ENCODE results near the gene TOX4.

TOX4 gene

GRCh38 chr14:21498540-21499526, 21.8 kb downstream of the TOX4 start:
- no peak overlapping the region for H3K27ac ChIP-seq (ENCODE audit: low read depth, low read length)
- no peaks in the 10 kb centered on the region for H3K9me3 ChIP-seq (ENCODE audit: control insufficient read depth in 5 of 5, low read length in 5 of 5)
- no peak overlapping the region for H3K9ac ChIP-seq (ENCODE audit: low read length in 5 of 5)
- H3K36me3 ChIP-seq (ENCODE audit: control insufficient read depth in 5 of 5, insufficient read depth in 5 of 5, low read length in 5 of 5): peaks cover 47 to 90% (median 80%) of the 10 kb centered on the region in 5 donors
- no peak overlapping the region for H3K4me3 ChIP-seq (ENCODE audit: low read depth in 1 of 5, low read length in 5 of 5)
- peaks cover 0 to 2% (median 0%) of the 10 kb centered on the region in 5 donors for H3K4me1 ChIP-seq (ENCODE audit: control insufficient read depth in 5 of 5, insufficient read depth in 5 of 5, low read length in 5 of 5)
- no peaks in the 10 kb centered on the region for H3K27me3 ChIP-seq (ENCODE audit: control insufficient read depth in 5 of 5, insufficient read depth in 4 of 5, low read length in 5 of 5)

GRCh38 chr14:21501568-21501967, 24.6 kb downstream of the TOX4 start:
- no peaks in the 10 kb centered on the region for H3K27me3 ChIP-seq (ENCODE audit: control insufficient read depth in 5 of 5, insufficient read depth in 4 of 5, low read length in 5 of 5)
- H3K9me3 ChIP-seq (ENCODE audit: control insufficient read depth in 5 of 5, low read length in 5 of 5): no peaks in the 10 kb centered on the region
- H3K9ac ChIP-seq (ENCODE audit: low read length in 5 of 5): no peak overlapping the region
- peaks cover 34 to 71% (median 61%) of the 10 kb centered on the region in 5 donors for H3K36me3 ChIP-seq (ENCODE audit: control insufficient read depth in 5 of 5, insufficient read depth in 5 of 5, low read length in 5 of 5)
- H3K27ac ChIP-seq (ENCODE audit: low read depth, low read length): no peak overlapping the region
- no peak overlapping the region for H3K4me3 ChIP-seq (ENCODE audit: low read depth in 1 of 5, low read length in 5 of 5)
- peaks cover 0 to 2% (median 0%) of the 10 kb centered on the region in 5 donors for H3K4me1 ChIP-seq (ENCODE audit: control insufficient read depth in 5 of 5, insufficient read depth in 5 of 5, low read length in 5 of 5)

GRCh38 chr14:21503376-21503775, 26.4 kb downstream of the TOX4 start:
- peaks cover 21 to 62% (median 48%) of the 10 kb centered on the region in 5 donors for H3K36me3 ChIP-seq (ENCODE audit: control insufficient read depth in 5 of 5, insufficient read depth in 5 of 5, low read length in 5 of 5)
- no peak overlapping the region for H3K9ac ChIP-seq (ENCODE audit: low read length in 5 of 5)
- no peaks in the 10 kb centered on the region for H3K27me3 ChIP-seq (ENCODE audit: control insufficient read depth in 5 of 5, insufficient read depth in 4 of 5, low read length in 5 of 5)
- no peaks in the 10 kb centered on the region for H3K9me3 ChIP-seq (ENCODE audit: control insufficient read depth in 5 of 5, low read length in 5 of 5)
- H3K27ac ChIP-seq (ENCODE audit: low read depth, low read length): no peak overlapping the region
- no peak overlapping the region for H3K4me3 ChIP-seq (ENCODE audit: low read depth in 1 of 5, low read length in 5 of 5)
- peaks cover 0 to 2% (median 0%) of the 10 kb centered on the region in 5 donors for H3K4me1 ChIP-seq (ENCODE audit: control insufficient read depth in 5 of 5, insufficient read depth in 5 of 5, low read length in 5 of 5)

- peaks cover 2 to 13% (median 12%) of the 10 kb centered on the region in 5 donors for H3K4me1 ChIP-seq (ENCODE audit: control insufficient read depth in 5 of 5, insufficient read depth in 5 of 5, low read length in 5 of 5)
- no peak overlapping the region for H3K27ac ChIP-seq (ENCODE audit: low read depth, low read length)
- no peaks in the 10 kb centered on the region for H3K27me3 ChIP-seq (ENCODE audit: control insufficient read depth in 5 of 5, insufficient read depth in 4 of 5, low read length in 5 of 5)
- H3K9me3 ChIP-seq (ENCODE audit: control insufficient read depth in 5 of 5, low read length in 5 of 5): no peaks in the 10 kb centered on the region
- no peak overlapping the region for H3K9ac ChIP-seq (ENCODE audit: low read length in 5 of 5)
- no peak overlapping the region for H3K4me3 ChIP-seq (ENCODE audit: low read depth in 1 of 5, low read length in 5 of 5)
- peaks cover 9 to 46% (median 32%) of the 10 kb centered on the region in 5 donors for H3K36me3 ChIP-seq (ENCODE audit: control insufficient read depth in 5 of 5, insufficient read depth in 5 of 5, low read length in 5 of 5)
These were observed 28.1 kb downstream of the TOX4 start for GRCh38 chr14:21505012-21505553.

GRCh38 chr14:21506557-21506956, 29.6 kb downstream of the TOX4 start:
- peaks cover 5 to 31% (median 20%) of the 10 kb centered on the region in 5 donors for H3K36me3 ChIP-seq (ENCODE audit: control insufficient read depth in 5 of 5, insufficient read depth in 5 of 5, low read length in 5 of 5)
- peaks cover 4 to 24% (median 20%) of the 10 kb centered on the region in 5 donors for H3K4me1 ChIP-seq (ENCODE audit: control insufficient read depth in 5 of 5, insufficient read depth in 5 of 5, low read length in 5 of 5)

GRCh38 chr14:21509432-21510143, 32.6 kb downstream of the TOX4 start:
- Histone ChIP-seq H3K4me3 (ENCODE audit: low read depth in 1 of 5, low read length in 5 of 5) (peak overlapping the region; percentile 93 to 99 (median 98)), H3K36me3 (ENCODE audit: control insufficient read depth in 5 of 5, insufficient read depth in 5 of 5, low read length in 5 of 5) (peaks cover 0 to 9% (median 3%) of the 10 kb centered on the region in 5 donors), H3K9ac (ENCODE audit: low read length in 5 of 5) (peak overlapping the region in 4 of 5 donors; percentile 80 to 99 (median 96)), H3K4me1 (ENCODE audit: control insufficient read depth in 5 of 5, insufficient read depth in 5 of 5, low read length in 5 of 5) (peaks cover 2 to 25% (median 24%) of the 10 kb centered on the region in 5 donors), H3K9me3 (ENCODE audit: control insufficient read depth in 5 of 5, low read length in 5 of 5) (no peaks in the 10 kb centered on the region), H3K27ac (ENCODE audit: low read depth, low read length) (no peak overlapping the region), H3K27me3 (ENCODE audit: control insufficient read depth in 5 of 5, insufficient read depth in 4 of 5, low read length in 5 of 5) (no peaks in the 10 kb centered on the region)

More at GRCh38 chr14:21506557-21506956, 29.6 kb downstream of the TOX4 start:
- no peak overlapping the region for H3K9ac ChIP-seq (ENCODE audit: low read length in 5 of 5)
- H3K27me3 ChIP-seq (ENCODE audit: control insufficient read depth in 5 of 5, insufficient read depth in 4 of 5, low read length in 5 of 5): no peaks in the 10 kb centered on the region
- no peak overlapping the region for H3K27ac ChIP-seq (ENCODE audit: low read depth, low read length)
- H3K4me3 ChIP-seq (ENCODE audit: low read depth in 1 of 5, low read length in 5 of 5): no peak overlapping the region
- H3K9me3 ChIP-seq (ENCODE audit: control insufficient read depth in 5 of 5, low read length in 5 of 5): no peaks in the 10 kb centered on the region

GRCh38 chr14:21510735-21511657, 34.0 kb downstream of the TOX4 start, which contains the start of gene METTL3:
Gene METTL3 (minus strand): TSS chr14:21511340. CDS start chr14:21511223, 117 bp downstream.
- H3K9ac ChIP-seq (ENCODE audit: low read length in 5 of 5): peak within 1 kb of the TSS; percentile 80 to 99 (median 96)
- H3K27ac ChIP-seq (ENCODE audit: low read depth, low read length): peak within 1 kb of the TSS; percentile 89
- H3K9me3 ChIP-seq (ENCODE audit: control insufficient read depth in 5 of 5, low read length in 5 of 5): no peaks in the 10 kb centered on the region
- H3K4me1 ChIP-seq (ENCODE audit: control insufficient read depth in 5 of 5, insufficient read depth in 5 of 5, low read length in 5 of 5): peaks cover 2 to 25% (median 24%) of the 10 kb centered on the region in 5 donors
- peaks cover 0 to 9% (median 3%) of the 10 kb centered on the region in 5 donors for H3K36me3 ChIP-seq (ENCODE audit: control insufficient read depth in 5 of 5, insufficient read depth in 5 of 5, low read length in 5 of 5)
- peak within 1 kb of the TSS; percentile 93 to 99 (median 98) for H3K4me3 ChIP-seq (ENCODE audit: low read depth in 1 of 5, low read length in 5 of 5)
- H3K27me3 ChIP-seq (ENCODE audit: control insufficient read depth in 5 of 5, insufficient read depth in 4 of 5, low read length in 5 of 5): no peaks in the 10 kb centered on the region

GRCh38 chr14:21514341-21514740, 37.3 kb downstream of the TOX4 start:
- Histone ChIP-seq H3K9me3 (ENCODE audit: control insufficient read depth in 5 of 5, low read length in 5 of 5) (no peaks in the 10 kb centered on the region), H3K27me3 (ENCODE audit: control insufficient read depth in 5 of 5, insufficient read depth in 4 of 5, low read length in 5 of 5) (peaks cover 0 to 3% (median 0%) of the 10 kb centered on the region in 5 donors), H3K36me3 (ENCODE audit: control insufficient read depth in 5 of 5, insufficient read depth in 5 of 5, low read length in 5 of 5) (no peaks in the 10 kb centered on the region), H3K27ac (ENCODE audit: low read depth, low read length) (no peak overlapping the region), H3K4me1 (ENCODE audit: control insufficient read depth in 5 of 5, insufficient read depth in 5 of 5, low read length in 5 of 5) (peaks cover 2 to 21% (median 19%) of the 10 kb centered on the region in 5 donors), H3K9ac (ENCODE audit: low read length in 5 of 5) (no peak overlapping the region), H3K4me3 (ENCODE audit: low read depth in 1 of 5, low read length in 5 of 5) (no peak overlapping the region)

- Histone ChIP-seq H3K4me3 (ENCODE audit: low read depth in 1 of 5, low read length in 5 of 5) (no peak overlapping the region), H3K4me1 (ENCODE audit: control insufficient read depth in 5 of 5, insufficient read depth in 5 of 5, low read length in 5 of 5) (peaks cover 0 to 4% (median 0%) of the 10 kb centered on the region in 5 donors), H3K27ac (ENCODE audit: low read depth, low read length) (no peak overlapping the region), H3K36me3 (ENCODE audit: control insufficient read depth in 5 of 5, insufficient read depth in 5 of 5, low read length in 5 of 5) (no peaks in the 10 kb centered on the region), H3K9ac (ENCODE audit: low read length in 5 of 5) (no peak overlapping the region), H3K27me3 (ENCODE audit: control insufficient read depth in 5 of 5, insufficient read depth in 4 of 5, low read length in 5 of 5) (peaks cover 0 to 3% (median 0%) of the 10 kb centered on the region in 5 donors), H3K9me3 (ENCODE audit: control insufficient read depth in 5 of 5, low read length in 5 of 5) (no peaks in the 10 kb centered on the region)
These were observed 41.7 kb downstream of the TOX4 start for GRCh38 chr14:21518725-21519124.

All from subcutaneous abdominal adipose tissue (tissue), 5 donors.